ENCODE data around the gene CETN3. TPM values are rescaled to one million over a fixed set of nuclear protein-coding genes. Genes with fewer than 3 reads are reported as not detected.

The CETN3 gene
- total RNA-seq = 11.3 and 15.2 TPM in 2 replicates

GRCh38 chr5:90409318-90410177, at the start of gene CETN3:
Gene CETN3 (minus strand): TSS chr5:90409756. CDS start chr5:90409661, 95 bp downstream.

Other genes with a start within 250 kb of the CETN3 start
- gene MBLAC2, start 65.0 kb upstream of the CETN3 start, total RNA-seq = 4.2 and 4.6 TPM in 2 replicates
- 3.4 and 6.3 TPM in 2 replicates for gene POLR3G, start 65.1 kb upstream of the CETN3 start, total RNA-seq
- gene LYSMD3, start 119.8 kb upstream of the CETN3 start, total RNA-seq = 7.6 and 12.1 TPM in 2 replicates
- not detected in 2 replicates for gene ADGRV1, start 149.0 kb upstream of the CETN3 start, total RNA-seq

All from pericardium fibroblast (primary cell).